HEK293 (cell line): ENCODE results near the gene STK39.

Source experiments
- ATF2 ChIP-seq: fragments of 450-650 bp; formaldehyde crosslinking; IDR thresholded peaks from 2 replicates; pipeline ENCODE4 v1.5.1; 2016; ENCODE audit warnings: missing biosample characterization, missing genetic modification characterization, low read depth
- CTCF ChIP-seq: fragments of 450-650 bp; formaldehyde crosslinking; IDR thresholded peaks from 2 replicates; pipeline ENCODE4 v1.5.1; 2016; ENCODE audit warnings: missing biosample characterization, missing genetic modification characterization
- MEIS1 ChIP-seq: sonication (generic); formaldehyde crosslinking; IDR thresholded peaks from 2 replicates; pipeline ENCODE4 v1.8.1; 2022; ENCODE audit warnings: missing genetic modification reagents, mild to moderate bottlenecking, borderline replicate concordance
- REST ChIP-seq: fragments of 450-650 bp; formaldehyde crosslinking; IDR thresholded peaks from 2 replicates; pipeline ENCODE4 v1.5.1; 2016; ENCODE audit warnings: missing biosample characterization, missing genetic modification characterization
- ZBTB11 ChIP-seq: fragments of 450-650 bp; formaldehyde crosslinking; conservative IDR thresholded peaks from 2 replicates; pipeline ENCODE4 v1.5.1; 2016; ENCODE audit warnings: low read depth, missing biosample characterization, missing genetic modification characterization
- ZNF23 ChIP-seq: fragments of 450-650 bp; formaldehyde crosslinking; IDR thresholded peaks from 2 replicates; pipeline ENCODE4 v1.5.1; 2016; ENCODE audit warnings: missing biosample characterization, missing genetic modification characterization, borderline replicate concordance
- ZNF274 ChIP-seq, 2 experiments: fragments of 200-500 bp in 1 of 2; fragments of 450-650 bp in 1 of 2; sonication (Bioruptor generic) in 1 of 2; formaldehyde crosslinking in 1 of 2; IDR thresholded peaks; 2 replicates each; pipeline versions ENCODE4 v1.5.1 to v1.6.1; 2014 to 2016; ENCODE audit warnings: borderline replicate concordance in 1 of 2, inconsistent platforms in 1 of 2, low read length in 1 of 2, missing biosample characterization in 1 of 2, missing genetic modification characterization in 1 of 2
- ZNF423 ChIP-seq: fragments of 450-650 bp; formaldehyde crosslinking; IDR thresholded peaks from 2 replicates; pipeline ENCODE4 v1.5.1; 2016; ENCODE audit warnings: missing biosample characterization, missing genetic modification characterization
- ZNF426 ChIP-seq: fragments of 450-650 bp; formaldehyde crosslinking; IDR thresholded peaks from 2 replicates; pipeline ENCODE4 v1.5.1; 2017; ENCODE audit warnings: missing biosample characterization, missing genetic modification characterization, mild to moderate bottlenecking, inconsistent platforms, moderate library complexity
- ZNF530 ChIP-seq: fragments of 450-650 bp; formaldehyde crosslinking; IDR thresholded peaks from 2 replicates; pipeline ENCODE4 v1.5.1; 2016; ENCODE audit warnings: low read depth, missing biosample characterization, missing genetic modification characterization
- ZNF621 ChIP-seq: fragments of 450-650 bp; formaldehyde crosslinking; IDR thresholded peaks from 2 replicates; pipeline ENCODE4 v1.5.1; 2017; ENCODE audit warnings: missing biosample characterization, missing genetic modification characterization

- TF ChIP-seq ZNF621 (no peak), CTCF (tag by site-specific recombination) (no peak), ZNF530 (tag by site-specific recombination) (no peak), ZNF426 (tag by site-specific recombination) (no peak), ATF2 (no peak), MEIS1 (CRISPR knock-in tag) (no peak), ZNF423 (tag by site-specific recombination) (no peak), ZNF23 (no peak), ZNF274 (IDR thresholded peaks at IDR 0.05; ENCODE audit: low read length) (no peak), ZNF274 (tag by site-specific recombination; IDR thresholded peaks at IDR 0.05; ENCODE audit: borderline replicate concordance) (no peak), REST (tag by site-specific recombination) (no peak), ZBTB11 (tag by site-specific recombination) (no peak)
These were observed 130.9 kb downstream of the STK39 start for GRCh38 chr2:168116448-168116847.
